Panc1 (cell line): ENCODE measurements around the gene TPRA1. TPM values are rescaled to one million over a fixed set of nuclear protein-coding genes. Genes with fewer than 3 reads are reported as not detected.

Source experiments
- ATAC-seq: fragments of 200-7000 bp; cut with Tn5 transposase; 2 replicates; pipeline ENCODE4 v1.9.1; 2020; ENCODE audit warnings: mild to moderate bottlenecking, moderate library complexity
- BruUV-seq: library from RNA; stranded (reverse); fragments of 400-500 nt; replicated peaks from 2 replicates; lab custom pipeline; 2021; lab: Mats Ljungman, UMichigan
- CTCF ChIA-PET: fragments of 300-600 bp; sonication (Branson Sonifier 250); formaldehyde crosslinking; loops from one replicate; lab custom pipeline; 2022; ENCODE audit warnings: antibody characterized with exemption; lab: Charles Lee
- POLR2A ChIA-PET: fragments of 300-600 bp; sonication (Branson Sonifier 250); formaldehyde crosslinking; loops from one replicate; lab custom pipeline; 2022; ENCODE audit warnings: antibody characterized with exemption; lab: Charles Lee
- DNase-seq: peaks from one replicate; pipeline ENCODE4 v3.0.0-alpha.2; 2010; ENCODE audit warnings: low read depth, low spot score
- H3K27ac ChIP-seq: 2 replicates; pipeline ENCODE4 v1.5.1; 2011; ENCODE audit warnings: mild to moderate bottlenecking, low read length, inconsistent platforms
- H3K27me3 ChIP-seq: fragments of 200-500 bp; sonication (Bioruptor generic); 2 replicates; pipeline ENCODE4 v1.6.0; 2014; ENCODE audit warnings: low read length, inconsistent platforms; ENCODE audit not compliant: control insufficient read depth, insufficient read depth
- H3K36me3 ChIP-seq: fragments of 200-500 bp; sonication (Bioruptor generic); 2 replicates; pipeline ENCODE4 v1.5.1; 2014; ENCODE audit warnings: inconsistent platforms, mild to moderate bottlenecking, low read length, moderate library complexity; ENCODE audit not compliant: control insufficient read depth, insufficient read depth
- H3K4me1 ChIP-seq: 2 replicates; pipeline ENCODE4 v1.5.1; 2011; ENCODE audit warnings: inconsistent platforms, mild to moderate bottlenecking, low read length, moderate library complexity; ENCODE audit not compliant: control insufficient read depth, insufficient read depth
- H3K4me3 ChIP-seq, 2 experiments: 2 replicates each; pipeline ENCODE4 v1.5.1; 2011 to 2012; ENCODE audit warnings: low read depth in 2 of 2, low read length in 2 of 2, mild to moderate bottlenecking in 2 of 2, inconsistent platforms in 1 of 2, moderate library complexity in 1 of 2
- H3K9me3 ChIP-seq: fragments of 200-500 bp; sonication (Bioruptor generic); 2 replicates; pipeline ENCODE4 v1.5.1; 2014; ENCODE audit warnings: low read depth, mild to moderate bottlenecking, inconsistent platforms, low read length, moderate library complexity; ENCODE audit not compliant: control insufficient read depth, insufficient read depth
- CTCF ChIP-seq: fragments of 450-650 bp; IDR thresholded peaks from 2 replicates; pipeline ENCODE4 v1.5.1; 2017; ENCODE audit warnings: mild to moderate bottlenecking
- POLR2AphosphoS5 ChIP-seq: IDR thresholded peaks from 2 replicates; pipeline ENCODE4 v1.6.1; 2012; ENCODE audit warnings: mild to moderate bottlenecking, low read depth, low read length, moderate library complexity
- REST ChIP-seq, 2 experiments: IDR thresholded peaks; 2 replicates each; pipeline ENCODE4 v1.6.1; 2011 to 2012; ENCODE audit warnings: low read depth in 2 of 2, control low read depth in 1 of 2, low read length in 1 of 2, mild to moderate bottlenecking in 1 of 2, moderate library complexity in 1 of 2; ENCODE audit not compliant: insufficient read depth in 1 of 2
- SIN3A ChIP-seq: IDR thresholded peaks from 2 replicates; pipeline ENCODE4 v1.6.1; 2012; ENCODE audit warnings: low read depth, mild to moderate bottlenecking, low read length, moderate library complexity, borderline replicate concordance; ENCODE audit not compliant: insufficient read depth
- TCF7L2 ChIP-seq: IDR thresholded peaks from 2 replicates; pipeline ENCODE4 v1.6.1; 2011; ENCODE audit warnings: mild to moderate bottlenecking, low read depth, low read length, inconsistent platforms
- in situ Hi-C: cut with HindIII; loops from 2 replicates; pipeline ENCODE4 v1.10.0; 2016; ENCODE audit warnings: low sequenced_read_pairs, low pct_unique_long_range_greater_than_20kb
- intact Hi-C: fragments of 100-400 bp; cut with micrococcal nuclease; formaldehyde crosslinking; loops from one replicate; pipeline ENCODE4 v1.10.0; 2022; ENCODE audit not compliant: unreplicated experiment
- total RNA-seq: library from RNA; stranded (reverse); gene quantifications from one replicate; pipeline ENCODE4 v1.2.1, GENCODE V29; 2021; ENCODE audit not compliant: unreplicated experiment

TPRA1 gene
- total RNA-seq, 1 experiment from 2014 or later = 42.6 TPM

- POLR2A ChIA-PET = no interaction called here
- H3K4me1 ChIP-seq = 0 out of 2 replicates have a peak, but pooled peaks cover 3% of the 10 kb centered on the region
- no peak for ATAC-seq
- DNase-seq = no peak
- in situ Hi-C loops (no loop called here), intact Hi-C loops (no loop called here)
- BruUV-seq = no TSS peak
- peaks cover 15% of the 10 kb centered on the region for H3K27me3 ChIP-seq
- no peak overlapping the region for H3K27ac ChIP-seq
- H3K9me3 ChIP-seq = no peaks in the 10 kb centered on the region
- no peak overlapping the region for H3K4me3 ChIP-seq
- H3K36me3 ChIP-seq = no peaks in the 10 kb centered on the region
- TF ChIP-seq SIN3A (no peak), POLR2AphosphoS5 (no peak), CTCF (no peak), REST (IDR thresholded peaks at IDR 0.05; ENCODE audit: insufficient read depth in 1 of 2, low read depth in 2 of 2, low read length in 1 of 2) (no peak), TCF7L2 (no peak)
- CTCF ChIA-PET = no interaction called here
Measured at GRCh38 chr3:127624063-127624462, 33.5 kb upstream of the TPRA1 start.

- TF ChIP-seq REST (IDR thresholded peaks at IDR 0.05; ENCODE audit: insufficient read depth in 1 of 2, low read depth in 2 of 2, low read length in 1 of 2) (no peak), TCF7L2 (no peak), CTCF (no peak), SIN3A (no peak)
- Histone ChIP-seq H3K4me1 (no peaks in the 10 kb centered on the region), H3K27me3 (peaks cover 8% of the 10 kb centered on the region; the same call in 1 of the 2 replicates), H3K27ac (no peak overlapping the region), H3K36me3 (no peaks in the 10 kb centered on the region), H3K4me3 (no peak overlapping the region), H3K9me3 (no peaks in the 10 kb centered on the region)
- BruUV-seq = no TSS peak
- ATAC-seq (no peak; the same call in 1 of the 2 replicates), DNase-seq (no peak)
- POLR2A ChIA-PET = no interaction called here
- intact Hi-C loops = no loop called here
- CTCF ChIA-PET = interaction anchor here (0.6 kb wide), 1 partner anchor 73 kb away, joined by 3 read pairs; no protein-coding TSS in a partner anchor
- in situ Hi-C loops = no loop called here
Measured at GRCh38 chr3:127622772-127623576, 32.4 kb upstream of the TPRA1 start.
